Measurements from ENCODE around the gene PADI3. TPM values are rescaled to one million over a fixed set of nuclear protein-coding genes. Genes with fewer than 3 reads are reported as not detected.

The PADI3 gene
- total and polyA plus RNA-seq, 9 of the 15 experiments (the other 6 are each of a cell fraction or from before 2014, with no cell fraction given) = not detected

DNA sequence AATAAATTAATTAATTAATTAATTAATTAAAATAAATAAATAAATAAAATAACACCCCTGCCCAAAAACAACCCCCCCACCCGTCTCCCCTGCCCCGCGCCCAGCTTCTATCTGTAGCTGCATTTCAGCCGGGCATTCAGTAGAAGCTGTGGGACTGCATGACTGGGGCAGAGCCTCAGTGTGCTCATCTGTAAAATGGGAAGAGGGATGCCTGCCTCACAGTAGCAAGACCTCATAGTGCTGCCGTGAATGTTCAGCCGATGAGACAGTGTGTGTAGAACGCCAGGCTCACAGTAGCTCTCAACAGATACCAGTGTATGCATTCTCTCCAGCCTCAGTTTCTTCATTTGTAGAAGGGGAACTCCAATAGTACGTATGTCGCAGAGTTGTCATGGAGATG lies 67.8 kb downstream of the PADI3 start (continued):
- TF ChIP-seq, protein P1, sequence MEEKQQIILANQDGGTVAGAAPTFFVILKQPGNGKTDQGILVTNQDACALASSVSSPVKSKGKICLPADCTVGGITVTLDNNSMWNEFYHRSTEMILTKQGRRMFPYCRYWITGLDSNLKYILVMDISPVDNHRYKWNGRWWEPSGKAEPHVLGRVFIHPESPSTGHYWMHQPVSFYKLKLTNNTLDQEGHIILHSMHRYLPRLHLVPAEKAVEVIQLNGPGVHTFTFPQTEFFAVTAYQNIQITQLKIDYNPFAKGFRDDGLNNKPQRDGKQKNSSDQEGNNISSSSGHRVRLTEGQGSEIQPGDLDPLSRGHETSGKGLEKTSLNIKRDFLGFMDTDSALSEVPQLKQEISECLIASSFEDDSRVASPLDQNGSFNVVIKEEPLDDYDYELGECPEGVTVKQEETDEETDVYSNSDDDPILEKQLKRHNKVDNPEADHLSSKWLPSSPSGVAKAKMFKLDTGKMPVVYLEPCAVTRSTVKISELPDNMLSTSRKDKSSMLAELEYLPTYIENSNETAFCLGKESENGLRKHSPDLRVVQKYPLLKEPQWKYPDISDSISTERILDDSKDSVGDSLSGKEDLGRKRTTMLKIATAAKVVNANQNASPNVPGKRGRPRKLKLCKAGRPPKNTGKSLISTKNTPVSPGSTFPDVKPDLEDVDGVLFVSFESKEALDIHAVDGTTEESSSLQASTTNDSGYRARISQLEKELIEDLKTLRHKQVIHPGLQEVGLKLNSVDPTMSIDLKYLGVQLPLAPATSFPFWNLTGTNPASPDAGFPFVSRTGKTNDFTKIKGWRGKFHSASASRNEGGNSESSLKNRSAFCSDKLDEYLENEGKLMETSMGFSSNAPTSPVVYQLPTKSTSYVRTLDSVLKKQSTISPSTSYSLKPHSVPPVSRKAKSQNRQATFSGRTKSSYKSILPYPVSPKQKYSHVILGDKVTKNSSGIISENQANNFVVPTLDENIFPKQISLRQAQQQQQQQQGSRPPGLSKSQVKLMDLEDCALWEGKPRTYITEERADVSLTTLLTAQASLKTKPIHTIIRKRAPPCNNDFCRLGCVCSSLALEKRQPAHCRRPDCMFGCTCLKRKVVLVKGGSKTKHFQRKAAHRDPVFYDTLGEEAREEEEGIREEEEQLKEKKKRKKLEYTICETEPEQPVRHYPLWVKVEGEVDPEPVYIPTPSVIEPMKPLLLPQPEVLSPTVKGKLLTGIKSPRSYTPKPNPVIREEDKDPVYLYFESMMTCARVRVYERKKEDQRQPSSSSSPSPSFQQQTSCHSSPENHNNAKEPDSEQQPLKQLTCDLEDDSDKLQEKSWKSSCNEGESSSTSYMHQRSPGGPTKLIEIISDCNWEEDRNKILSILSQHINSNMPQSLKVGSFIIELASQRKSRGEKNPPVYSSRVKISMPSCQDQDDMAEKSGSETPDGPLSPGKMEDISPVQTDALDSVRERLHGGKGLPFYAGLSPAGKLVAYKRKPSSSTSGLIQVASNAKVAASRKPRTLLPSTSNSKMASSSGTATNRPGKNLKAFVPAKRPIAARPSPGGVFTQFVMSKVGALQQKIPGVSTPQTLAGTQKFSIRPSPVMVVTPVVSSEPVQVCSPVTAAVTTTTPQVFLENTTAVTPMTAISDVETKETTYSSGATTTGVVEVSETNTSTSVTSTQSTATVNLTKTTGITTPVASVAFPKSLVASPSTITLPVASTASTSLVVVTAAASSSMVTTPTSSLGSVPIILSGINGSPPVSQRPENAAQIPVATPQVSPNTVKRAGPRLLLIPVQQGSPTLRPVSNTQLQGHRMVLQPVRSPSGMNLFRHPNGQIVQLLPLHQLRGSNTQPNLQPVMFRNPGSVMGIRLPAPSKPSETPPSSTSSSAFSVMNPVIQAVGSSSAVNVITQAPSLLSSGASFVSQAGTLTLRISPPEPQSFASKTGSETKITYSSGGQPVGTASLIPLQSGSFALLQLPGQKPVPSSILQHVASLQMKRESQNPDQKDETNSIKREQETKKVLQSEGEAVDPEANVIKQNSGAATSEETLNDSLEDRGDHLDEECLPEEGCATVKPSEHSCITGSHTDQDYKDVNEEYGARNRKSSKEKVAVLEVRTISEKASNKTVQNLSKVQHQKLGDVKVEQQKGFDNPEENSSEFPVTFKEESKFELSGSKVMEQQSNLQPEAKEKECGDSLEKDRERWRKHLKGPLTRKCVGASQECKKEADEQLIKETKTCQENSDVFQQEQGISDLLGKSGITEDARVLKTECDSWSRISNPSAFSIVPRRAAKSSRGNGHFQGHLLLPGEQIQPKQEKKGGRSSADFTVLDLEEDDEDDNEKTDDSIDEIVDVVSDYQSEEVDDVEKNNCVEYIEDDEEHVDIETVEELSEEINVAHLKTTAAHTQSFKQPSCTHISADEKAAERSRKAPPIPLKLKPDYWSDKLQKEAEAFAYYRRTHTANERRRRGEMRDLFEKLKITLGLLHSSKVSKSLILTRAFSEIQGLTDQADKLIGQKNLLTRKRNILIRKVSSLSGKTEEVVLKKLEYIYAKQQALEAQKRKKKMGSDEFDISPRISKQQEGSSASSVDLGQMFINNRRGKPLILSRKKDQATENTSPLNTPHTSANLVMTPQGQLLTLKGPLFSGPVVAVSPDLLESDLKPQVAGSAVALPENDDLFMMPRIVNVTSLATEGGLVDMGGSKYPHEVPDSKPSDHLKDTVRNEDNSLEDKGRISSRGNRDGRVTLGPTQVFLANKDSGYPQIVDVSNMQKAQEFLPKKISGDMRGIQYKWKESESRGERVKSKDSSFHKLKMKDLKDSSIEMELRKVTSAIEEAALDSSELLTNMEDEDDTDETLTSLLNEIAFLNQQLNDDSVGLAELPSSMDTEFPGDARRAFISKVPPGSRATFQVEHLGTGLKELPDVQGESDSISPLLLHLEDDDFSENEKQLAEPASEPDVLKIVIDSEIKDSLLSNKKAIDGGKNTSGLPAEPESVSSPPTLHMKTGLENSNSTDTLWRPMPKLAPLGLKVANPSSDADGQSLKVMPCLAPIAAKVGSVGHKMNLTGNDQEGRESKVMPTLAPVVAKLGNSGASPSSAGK (IDR thresholded peaks at IDR 0.05) = no peak
- TF ChIP-seq ZNF766 (CRISPR knock-in tag; conservative IDR thresholded peaks at IDR 0.05) (no peak), RCOR1 (IDR thresholded peaks at IDR 0.05; ENCODE audit: borderline replicate concordance in 1 of 2, low read depth in 2 of 2, low read length in 2 of 2) (peak in 1 of 2 experiments; percentile 66; a peak in 2 of 4 replicates), CBX3 (IDR thresholded peaks at IDR 0.05; ENCODE audit: borderline replicate concordance in 1 of 2, low read length in 2 of 2) (no peak), FOXA1 (IDR thresholded peaks at IDR 0.05; ENCODE audit: borderline replicate concordance) (no peak), ETS2 (tag; IDR thresholded peaks at IDR 0.05; ENCODE audit: borderline replicate concordance, poor library complexity, severe bottlenecking) (no peak), PTTG1 (tag; IDR thresholded peaks at IDR 0.05; ENCODE audit: low read depth) (no peak), KDM2B (CRISPR knock-in tag; IDR thresholded peaks at IDR 0.05) (no peak), MEF2A (IDR thresholded peaks at IDR 0.05; ENCODE audit: control insufficient read depth, low read depth, low read length) (no peak), CBX1 (IDR thresholded peaks at IDR 0.05; ENCODE audit: low read depth) (peak; percentile 66; the same call in 1 of the 2 replicates), ZZZ3 (IDR thresholded peaks at IDR 0.05) (no peak), ADNP (tag; IDR thresholded peaks at IDR 0.05) (peak; percentile 72), BCOR (IDR thresholded peaks at IDR 0.05) (peak; percentile 91), OTX1 (CRISPR knock-in tag; IDR thresholded peaks at IDR 0.05) (no peak), ZFPM2 (CRISPR knock-in tag; IDR thresholded peaks at IDR 0.05) (no peak), ARHGAP35 (IDR thresholded peaks at IDR 0.05; ENCODE audit: partially characterized antibody) (no peak), MBD2 (IDR thresholded peaks at IDR 0.05; ENCODE audit: borderline replicate concordance, low read depth) (no peak)
- TF ChIP-seq, protein P2, sequence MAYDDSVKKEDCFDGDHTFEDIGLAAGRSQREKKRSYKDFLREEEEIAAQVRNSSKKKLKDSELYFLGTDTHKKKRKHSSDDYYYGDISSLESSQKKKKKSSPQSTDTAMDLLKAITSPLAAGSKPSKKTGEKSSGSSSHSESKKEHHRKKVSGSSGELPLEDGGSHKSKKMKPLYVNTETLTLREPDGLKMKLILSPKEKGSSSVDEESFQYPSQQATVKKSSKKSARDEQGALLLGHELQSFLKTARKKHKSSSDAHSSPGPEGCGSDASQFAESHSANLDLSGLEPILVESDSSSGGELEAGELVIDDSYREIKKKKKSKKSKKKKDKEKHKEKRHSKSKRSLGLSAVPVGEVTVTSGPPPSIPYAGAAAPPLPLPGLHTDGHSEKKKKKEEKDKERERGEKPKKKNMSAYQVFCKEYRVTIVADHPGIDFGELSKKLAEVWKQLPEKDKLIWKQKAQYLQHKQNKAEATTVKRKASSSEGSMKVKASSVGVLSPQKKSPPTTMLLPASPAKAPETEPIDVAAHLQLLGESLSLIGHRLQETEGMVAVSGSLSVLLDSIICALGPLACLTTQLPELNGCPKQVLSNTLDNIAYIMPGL (CRISPR knock-in tag; IDR thresholded peaks at IDR 0.05) = no peak
